GM19239 (cell line): Measurements from ENCODE around the gene CCL2.
"Not testable (repeated sequence)": the region's sequence is repeated elsewhere in the genome, so short reads cannot be mapped to it uniquely, and the experiment has no call there.

Source experiments
- DNase-seq: peaks from one replicate; pipeline ENCODE4 v3.0.0; 2011; ENCODE audit warnings: low spot score; ENCODE audit not compliant: insufficient read length
- FAIRE-seq: peaks from 2 replicates; lab custom pipeline; 2011; peaks lifted over from hg19 to GRCh38; lab: Jason Lieb, UNC

CCL2 gene

DNA sequence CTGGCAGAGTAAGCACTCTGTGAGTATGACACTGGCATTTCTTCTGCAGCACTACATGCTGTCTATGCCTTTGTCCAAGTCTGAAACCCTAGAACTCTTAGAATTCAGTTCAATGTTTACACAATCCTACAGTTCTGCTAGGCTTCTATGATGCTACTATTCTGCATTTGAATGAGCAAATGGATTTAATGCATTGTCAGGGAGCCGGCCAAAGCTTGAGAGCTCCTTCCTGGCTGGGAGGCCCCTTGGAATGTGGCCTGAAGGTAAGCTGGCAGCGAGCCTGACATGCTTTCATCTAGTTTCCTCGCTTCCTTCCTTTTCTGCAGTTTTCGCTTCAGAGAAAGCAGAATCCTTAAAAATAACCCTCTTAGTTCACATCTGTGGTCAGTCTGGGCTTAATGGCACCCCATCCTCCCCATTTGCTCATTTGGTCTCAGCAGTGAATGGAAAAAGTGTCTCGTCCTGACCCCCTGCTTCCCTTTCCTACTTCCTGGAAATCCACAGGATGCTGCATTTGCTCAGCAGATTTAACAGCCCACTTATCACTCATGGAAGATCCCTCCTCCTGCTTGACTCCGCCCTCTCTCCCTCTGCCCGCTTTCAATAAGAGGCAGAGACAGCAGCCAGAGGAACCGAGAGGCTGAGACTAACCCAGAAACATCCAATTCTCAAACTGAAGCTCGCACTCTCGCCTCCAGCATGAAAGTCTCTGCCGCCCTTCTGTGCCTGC, at the start of gene CCL2:
CCL2 (plus strand) TSS at position 635 of the 730 bp plus-strand sequence; CDS start at position 700, 65 bp downstream.
- FAIRE-seq (no peak), DNase-seq (no peak)

- FAIRE-seq (no peak), DNase-seq (no peak)
Measured at GRCh38 chr17:34205401-34205800, 49.7 kb upstream of the CCL2 start.

DNA sequence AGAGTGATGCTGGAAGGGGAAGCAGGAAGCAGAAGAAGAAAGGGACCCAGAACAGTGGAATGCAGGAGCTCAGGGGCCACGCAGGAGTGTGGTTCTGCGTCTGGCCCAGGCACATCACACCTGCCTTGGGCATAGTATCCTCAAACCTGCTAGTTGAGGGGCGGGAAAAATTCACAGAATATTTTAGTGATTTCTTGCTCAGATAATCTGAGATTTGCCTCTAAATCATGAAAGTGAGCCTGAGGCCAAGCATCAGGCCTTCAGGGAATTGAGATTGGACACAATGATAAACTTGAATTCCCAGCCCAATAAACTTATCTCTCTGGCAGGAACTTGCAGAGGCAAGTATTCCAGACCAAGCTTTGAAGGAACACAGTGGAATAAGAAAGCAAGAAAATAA, 48.5 kb upstream of the CCL2 start:
- FAIRE-seq (no peak), DNase-seq (no peak)

DNA sequence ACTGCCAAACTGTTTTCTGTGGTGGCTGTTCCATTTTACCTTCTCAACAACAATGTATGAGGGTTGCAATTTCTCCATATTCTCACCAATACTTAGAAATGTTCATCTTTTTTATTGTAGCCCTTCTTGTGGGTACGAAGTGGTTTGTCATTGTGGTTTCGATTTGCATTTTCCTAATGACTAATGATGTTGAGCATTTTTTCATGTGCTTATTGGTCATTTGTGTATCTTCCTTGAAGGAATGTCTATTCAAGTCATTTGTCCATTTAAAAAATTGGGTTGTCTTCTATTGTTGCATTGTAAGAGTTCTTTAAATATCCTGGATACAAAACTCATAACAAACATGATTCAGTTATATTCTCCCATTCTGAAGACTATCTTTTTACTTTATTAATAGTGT, 47.5 kb upstream of the CCL2 start:
- FAIRE-seq, result no peak
- DNase-seq, result no peak

DNA sequence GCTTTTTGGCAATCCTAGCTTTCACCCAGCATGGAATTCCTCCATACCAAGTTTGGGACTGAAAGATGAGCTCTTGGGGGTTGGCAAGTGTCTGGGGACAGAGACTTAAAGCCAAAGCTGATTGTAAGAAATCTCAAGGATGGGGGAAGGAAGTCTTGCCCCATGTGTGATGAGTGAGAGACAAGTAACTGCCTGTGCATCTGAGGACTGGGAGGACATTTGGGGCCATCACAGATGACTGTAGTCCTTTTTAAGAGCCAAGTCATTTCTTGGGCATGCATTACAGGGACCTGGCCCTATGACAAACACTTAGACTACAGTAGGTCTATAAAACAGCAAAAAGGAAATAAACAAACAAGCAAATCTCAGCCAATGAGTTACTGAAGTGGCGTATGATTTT, 36.3 kb upstream of the CCL2 start:
- no peak for FAIRE-seq
- no peak for DNase-seq

DNA sequence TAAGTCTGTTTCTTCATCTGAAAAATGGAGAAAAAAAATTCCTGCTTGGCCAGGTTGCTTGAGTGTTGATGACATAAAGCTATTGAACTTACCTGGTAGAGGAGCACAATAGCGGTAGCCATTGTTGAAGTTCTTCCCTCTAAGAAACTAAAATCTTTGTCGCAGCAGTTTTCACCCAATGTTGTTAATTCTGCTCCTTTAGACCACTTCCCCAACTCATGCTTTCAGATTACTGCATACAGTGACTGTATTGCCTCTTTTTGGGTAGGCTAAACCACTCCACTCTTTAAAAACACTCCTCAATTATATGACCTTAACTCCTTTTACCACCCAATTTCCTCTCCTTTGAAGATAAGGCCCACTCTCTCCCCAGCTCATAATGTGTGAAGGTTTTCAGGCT, 35.7 kb upstream of the CCL2 start:
- DNase-seq, result no peak
- no peak for FAIRE-seq

- FAIRE-seq (no peak), DNase-seq (no peak)
Measured at GRCh38 chr17:34220045-34220751, 34.9 kb upstream of the CCL2 start.

- DNase-seq (no peak), FAIRE-seq (no peak)
Measured at GRCh38 chr17:34220752-34221395, 34.2 kb upstream of the CCL2 start.

- DNase-seq (no peak), FAIRE-seq (no peak)
Measured at GRCh38 chr17:34221411-34221810, 33.7 kb upstream of the CCL2 start.

- DNase-seq (no peak), FAIRE-seq (no peak)
Measured at GRCh38 chr17:34222722-34223497, 32.2 kb upstream of the CCL2 start.

GRCh38 chr17:34225046-34225445, 30.0 kb upstream of the CCL2 start:
- no peak for DNase-seq
- FAIRE-seq, result no peak

DNA sequence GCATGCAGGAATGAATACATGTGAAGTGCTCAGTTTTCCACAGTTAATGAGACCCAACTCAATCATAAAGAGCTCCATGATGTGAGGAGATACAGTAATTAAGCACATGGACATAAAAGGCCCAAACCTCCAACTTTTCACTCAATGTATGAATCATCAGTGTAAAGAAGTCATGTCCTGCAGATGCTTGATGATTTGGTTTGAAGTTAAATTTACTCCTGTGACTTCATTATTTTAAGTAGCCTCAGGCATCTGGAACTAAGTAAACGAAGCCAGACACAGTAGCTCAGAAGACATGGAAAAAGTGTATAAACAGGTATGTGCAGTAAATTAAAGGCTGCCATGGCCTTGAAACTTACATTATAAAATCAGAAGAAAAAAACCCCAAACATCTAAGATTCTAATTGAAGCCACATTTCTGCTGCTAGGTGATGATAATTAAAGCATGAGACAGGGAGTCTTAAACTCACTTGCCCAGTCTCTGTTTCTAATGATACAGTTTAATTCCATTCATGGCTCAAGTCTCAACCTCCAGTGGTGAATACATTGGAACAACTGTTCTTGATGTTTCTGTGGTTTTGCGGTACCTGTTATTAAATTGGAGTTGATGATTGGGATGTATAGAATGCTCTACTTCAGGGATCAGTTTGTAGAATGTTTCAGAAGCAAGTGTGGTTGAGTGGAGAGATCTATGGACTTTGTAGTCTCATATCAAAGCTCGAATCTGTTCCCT, 28.9 kb upstream of the CCL2 start:
- DNase-seq, result no peak

DNA sequence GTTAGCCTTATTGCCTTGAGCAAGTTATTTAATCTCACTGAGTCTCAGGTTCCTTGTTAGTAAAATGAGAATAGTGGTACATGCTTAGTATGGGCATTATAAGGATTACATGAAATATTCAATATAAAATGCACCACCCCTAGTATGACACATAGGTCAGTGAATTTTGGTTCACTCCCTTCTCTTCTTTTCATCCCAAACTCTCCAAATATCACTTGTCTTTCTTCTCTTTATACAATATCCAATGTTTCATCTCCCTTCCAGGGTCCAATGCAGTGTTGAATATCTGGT, 28.4 kb upstream of the CCL2 start:
- no peak for FAIRE-seq
- DNase-seq, result no peak

More for the DNA sequence above, 28.9 kb upstream of the CCL2 start:
- FAIRE-seq, result no peak

DNA sequence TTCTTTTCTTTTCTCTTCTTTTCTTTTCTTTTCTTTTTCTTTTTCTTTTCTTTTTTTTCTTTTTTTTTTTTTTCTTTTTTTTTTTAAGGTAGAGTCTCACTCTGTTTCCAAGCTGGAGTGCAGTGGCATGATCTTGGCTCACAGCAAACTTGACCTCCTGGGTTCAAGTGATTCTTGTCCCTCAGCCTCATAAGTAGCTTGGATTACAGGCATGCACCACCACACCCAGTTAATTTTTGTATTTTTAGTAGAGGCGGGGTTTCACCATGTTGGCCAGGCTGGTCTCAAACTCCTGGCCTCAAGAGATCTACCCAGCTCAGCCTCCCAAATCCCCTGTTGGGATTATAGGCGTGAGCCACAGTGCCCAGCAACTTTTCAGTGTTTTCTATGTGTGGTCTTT, 27.8 kb upstream of the CCL2 start:
- FAIRE-seq, DNase-seq: not testable (repeated sequence)

DNA sequence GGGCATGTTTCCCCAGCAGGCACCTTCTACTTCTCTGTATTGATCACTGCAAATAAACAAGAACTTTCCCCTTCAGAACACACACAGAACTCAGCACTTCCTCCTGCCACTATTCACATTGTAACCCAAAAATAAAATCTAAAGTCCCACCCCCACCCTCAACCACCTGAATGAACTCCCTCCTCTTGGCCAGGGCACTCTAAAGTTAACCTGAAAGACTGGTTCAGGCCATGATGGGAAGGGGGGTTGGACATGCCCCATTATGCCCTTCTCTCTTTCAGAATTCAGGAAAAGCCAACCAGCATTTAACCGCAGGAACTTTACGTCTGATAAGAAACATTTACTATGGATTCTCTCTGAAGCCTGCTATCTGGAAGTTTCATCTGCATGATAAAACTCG, 27.4 kb upstream of the CCL2 start:
- FAIRE-seq, result no peak
- DNase-seq, result no peak

DNA sequence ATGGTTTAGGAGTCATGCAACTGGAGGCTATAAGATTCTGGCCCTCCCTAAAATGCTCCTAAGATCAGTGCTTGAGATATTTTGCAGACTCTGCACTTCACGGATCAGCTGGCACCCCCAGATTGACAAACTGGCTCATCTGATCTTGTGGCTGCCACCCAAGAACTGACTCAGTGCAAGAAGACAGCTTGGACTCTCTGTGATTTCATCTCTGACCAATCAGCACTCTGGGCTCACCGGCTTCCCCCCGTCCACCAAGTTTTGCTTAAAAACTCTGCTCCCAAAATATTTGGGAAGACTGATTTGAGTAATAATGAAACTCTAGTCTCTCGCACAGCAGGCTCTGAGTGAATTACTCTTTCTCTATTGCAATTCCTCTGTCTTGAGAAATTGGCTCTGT, 26.3 kb upstream of the CCL2 start:
- DNase-seq (no peak), FAIRE-seq (no peak)

- FAIRE-seq (no peak), DNase-seq (no peak)
Measured at GRCh38 chr17:34230342-34230741, 24.7 kb upstream of the CCL2 start.

DNA sequence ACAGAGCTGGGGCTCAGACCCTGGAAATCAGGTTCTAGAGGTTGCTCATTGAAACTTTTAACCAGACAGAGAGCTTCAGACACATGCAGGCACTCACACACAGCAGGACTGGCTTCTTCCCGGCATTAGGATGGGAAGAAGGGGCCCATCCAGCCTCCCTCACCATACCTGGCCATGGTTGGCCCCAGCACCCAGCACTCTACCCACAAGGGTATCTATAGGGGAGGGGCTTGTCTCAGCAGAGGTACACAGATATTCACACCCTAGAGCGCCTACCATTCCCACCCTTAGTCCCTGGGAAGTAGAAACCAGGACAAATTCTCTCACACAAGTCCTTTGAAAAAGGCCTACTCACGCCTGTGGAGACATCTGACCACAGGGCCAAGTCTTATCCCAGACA, 20.5 kb upstream of the CCL2 start:
- no peak for FAIRE-seq
- DNase-seq, result no peak

DNA sequence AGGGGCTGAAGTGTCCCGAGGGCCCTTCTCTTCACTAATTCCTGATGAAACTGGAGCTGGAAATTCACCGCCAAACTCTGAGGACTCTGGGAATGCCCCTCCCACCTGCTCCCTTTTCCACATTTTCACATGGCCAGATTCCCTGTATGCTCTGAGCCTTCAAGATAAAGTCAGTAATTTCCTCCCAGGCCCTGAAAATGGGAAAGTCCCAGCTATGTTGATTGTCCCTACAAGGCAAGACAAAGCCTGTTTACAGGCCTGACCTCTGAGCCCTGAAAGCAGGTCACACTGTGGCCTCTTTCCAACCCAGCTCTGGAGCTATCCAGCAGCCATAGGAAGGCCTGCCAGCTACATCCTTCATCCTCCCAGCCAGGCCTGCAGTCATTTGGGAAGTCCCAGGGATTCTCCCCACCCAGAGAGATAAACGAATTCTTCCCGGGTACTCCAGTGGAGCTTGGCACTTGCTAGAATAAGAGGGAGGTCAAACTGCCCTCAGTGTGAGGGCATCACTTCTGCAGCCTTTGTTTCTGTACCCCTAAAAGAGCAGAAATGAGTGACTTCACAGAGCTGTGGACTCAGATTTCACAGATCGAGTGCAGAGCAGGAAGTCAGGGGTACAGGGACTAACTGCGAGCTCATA, 19.6 kb upstream of the CCL2 start:
- FAIRE-seq (no peak), DNase-seq (no peak)
